HG02981 (cell line): Measurements from ENCODE around the gene PRR23C.
"Not testable (repeated sequence)": the region's sequence is repeated elsewhere in the genome, so short reads cannot be mapped to it uniquely, and the experiment has no call there.

Experiments used
- ATAC-seq: cut with Tn5 transposase; IDR thresholded peaks from one replicate; pipeline ENCODE4 v1.9.1; 2021; ENCODE audit warnings: mild to moderate bottlenecking, moderate library complexity; ENCODE audit not compliant: unreplicated experiment

Gene PRR23C

DNA sequence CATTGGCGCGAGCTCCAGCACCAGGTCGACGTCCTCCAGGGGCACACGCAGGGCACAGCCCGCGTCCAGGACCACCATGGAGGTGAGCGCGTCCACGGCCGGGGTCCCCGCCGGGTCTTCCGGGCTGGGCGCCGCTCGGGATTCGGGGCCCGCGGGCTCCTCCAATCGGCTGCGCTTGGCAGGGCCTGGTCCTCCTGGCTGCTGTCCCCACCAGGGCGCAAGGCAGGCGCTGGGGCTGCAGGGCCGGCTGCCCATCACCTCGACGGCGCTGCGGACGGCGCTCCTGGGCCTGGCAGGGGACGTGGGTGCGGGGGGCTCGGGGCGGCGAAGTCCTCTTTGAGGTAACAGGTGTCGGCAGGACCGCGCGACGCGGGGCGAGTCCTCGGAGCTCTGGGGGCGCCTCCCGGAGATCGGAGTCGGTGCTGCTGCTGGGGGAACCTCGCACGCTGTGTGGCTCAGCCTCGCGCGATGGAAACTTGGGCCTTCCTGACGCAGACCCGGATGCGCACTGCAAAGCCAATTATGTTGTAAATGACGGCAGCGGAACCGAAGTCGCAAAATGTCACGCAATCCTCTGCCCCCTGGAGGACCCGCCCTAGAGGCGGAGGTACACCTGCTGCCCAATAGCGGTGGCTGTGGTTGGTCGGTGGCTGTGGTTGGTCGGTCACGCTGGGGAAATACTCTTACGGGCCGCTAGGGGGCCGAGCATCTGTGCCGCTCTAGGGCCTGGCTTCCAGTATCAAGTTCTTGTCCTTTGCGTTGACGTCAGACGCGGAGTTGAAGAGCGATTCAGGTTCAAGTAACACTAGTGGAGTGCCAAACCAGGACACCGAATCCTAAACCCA, at the start of gene PRR23C:
PRR23C (minus strand) TSS at position 527 of the 845 bp plus-strand sequence; CDS start at position 255, 272 bp downstream.
- ATAC-seq = no peak

DNA sequence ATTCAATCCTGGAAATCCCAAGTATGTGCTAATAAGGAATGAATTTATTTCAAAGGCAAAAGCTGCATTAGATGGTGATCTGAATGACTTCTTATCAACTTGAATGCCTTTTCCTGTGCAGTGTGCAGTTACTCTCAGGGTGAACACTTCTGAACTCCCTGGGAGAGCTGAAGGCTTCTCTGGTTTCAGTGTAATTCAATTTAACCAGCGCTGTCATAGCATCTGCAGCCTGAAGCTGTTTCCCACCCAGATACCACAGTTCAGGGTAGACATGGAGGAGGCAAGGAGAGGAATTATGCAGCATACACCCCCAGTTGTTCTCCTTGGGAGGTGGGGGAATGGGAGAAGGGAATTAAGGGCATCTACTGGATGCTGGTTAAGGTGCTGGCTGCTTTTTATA, 49.1 kb upstream of the PRR23C start:
- ATAC-seq = no peak

DNA sequence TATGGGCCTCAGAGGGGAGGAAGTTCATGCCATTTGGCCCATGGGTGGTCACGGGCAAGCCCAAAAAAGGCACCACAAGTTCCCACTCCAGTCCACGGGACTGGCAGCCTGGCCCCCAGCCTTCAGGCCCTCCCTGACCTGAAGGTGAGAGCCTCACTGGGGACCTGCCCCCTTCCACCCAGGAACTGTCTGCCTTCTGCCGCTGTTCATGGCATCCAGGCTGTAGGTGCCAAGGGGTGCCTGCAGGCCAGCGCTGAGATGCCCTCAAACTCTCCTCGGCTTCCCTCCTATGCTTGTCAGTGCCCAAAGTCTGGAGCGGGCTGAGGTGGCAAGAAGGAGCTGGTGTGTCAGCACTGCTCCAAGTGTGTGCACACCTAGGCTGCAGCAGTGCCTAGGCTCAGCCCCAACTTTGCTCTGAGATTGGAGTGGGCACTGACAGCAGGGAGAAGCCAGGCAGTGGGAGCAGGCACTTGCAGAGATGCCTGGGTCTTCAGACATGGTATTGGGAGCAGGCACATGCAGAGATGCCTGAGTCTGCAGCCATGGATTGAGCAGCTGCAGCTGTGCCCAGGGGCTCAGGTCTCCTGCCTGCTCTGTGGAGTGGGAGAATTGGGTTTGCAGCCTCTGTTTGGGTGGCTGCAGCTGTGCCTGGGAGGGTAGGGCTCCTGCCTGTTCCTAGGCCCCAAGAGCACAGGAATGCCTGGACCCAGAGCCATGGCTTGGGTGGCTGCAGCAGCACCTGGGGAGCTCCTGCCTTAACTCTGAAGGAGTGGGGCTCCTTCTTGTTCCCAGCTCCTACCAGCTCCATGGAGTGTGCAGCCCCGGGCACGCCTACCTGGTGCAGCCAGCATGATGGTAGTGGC, 44.0 kb upstream of the PRR23C start:
- no peak for ATAC-seq

DNA sequence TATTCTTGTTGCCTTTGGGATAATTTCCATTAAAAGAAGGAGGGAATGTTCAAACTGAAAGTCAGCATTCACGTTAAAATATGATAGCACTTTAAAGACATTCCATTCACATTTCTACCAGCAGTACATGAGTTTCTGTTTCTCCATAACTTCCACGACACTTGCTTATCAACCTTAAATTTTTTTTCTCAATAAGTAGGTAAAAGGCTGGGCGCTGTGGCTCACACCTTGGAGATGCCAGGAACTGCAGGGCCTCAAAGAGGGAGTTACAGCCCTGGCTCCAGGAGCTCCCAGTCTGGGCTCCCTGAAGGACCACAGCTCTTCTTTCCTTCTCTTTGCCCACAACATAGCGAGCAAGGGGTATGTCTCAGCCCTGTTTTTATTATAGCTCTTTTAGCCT, 42.9 kb upstream of the PRR23C start:
- ATAC-seq = no peak

DNA sequence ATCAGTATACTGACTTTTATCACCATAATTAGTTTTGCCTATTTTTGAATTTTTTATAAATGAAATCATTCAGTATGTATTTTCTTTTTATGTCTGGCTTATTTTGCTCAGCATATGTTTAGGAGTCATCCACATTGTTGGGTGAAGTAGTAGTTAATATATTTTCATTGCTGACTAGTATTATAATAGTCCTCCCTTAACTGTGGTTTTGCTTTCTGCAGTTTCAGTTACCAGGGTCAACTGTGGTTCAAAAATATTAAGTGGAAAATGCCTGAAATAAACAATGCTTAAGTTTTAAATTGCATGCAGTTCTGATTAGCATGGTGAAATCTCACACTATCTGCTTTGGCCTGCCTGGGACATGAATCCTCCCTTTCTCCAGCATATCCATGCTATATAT, 39.5 kb upstream of the PRR23C start:
- ATAC-seq = no peak

DNA sequence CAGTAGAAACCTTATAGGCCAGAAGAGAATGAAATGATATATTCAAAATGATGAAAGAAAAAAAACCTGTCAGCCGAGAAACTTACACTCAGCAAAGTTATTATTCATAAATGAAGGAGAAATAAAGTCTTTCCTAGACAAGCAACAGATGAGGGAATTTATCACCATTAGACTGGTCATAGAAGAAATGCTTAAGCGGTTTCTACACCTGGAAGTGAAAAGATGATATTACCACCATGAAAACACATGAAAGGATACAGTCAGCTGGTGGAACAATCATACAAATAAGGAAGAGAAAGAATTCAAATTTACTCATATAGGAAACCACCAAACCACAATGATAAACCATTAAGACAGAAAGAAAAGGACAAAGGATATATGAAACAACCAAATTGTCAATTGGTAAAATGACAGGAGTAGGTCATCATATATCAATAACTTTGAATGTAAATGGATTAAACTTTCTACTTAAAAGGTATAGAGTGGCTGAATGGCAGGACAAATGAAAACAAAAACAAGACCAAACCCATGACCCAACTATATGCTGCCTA, 29.9 kb upstream of the PRR23C start:
- no peak for ATAC-seq

DNA sequence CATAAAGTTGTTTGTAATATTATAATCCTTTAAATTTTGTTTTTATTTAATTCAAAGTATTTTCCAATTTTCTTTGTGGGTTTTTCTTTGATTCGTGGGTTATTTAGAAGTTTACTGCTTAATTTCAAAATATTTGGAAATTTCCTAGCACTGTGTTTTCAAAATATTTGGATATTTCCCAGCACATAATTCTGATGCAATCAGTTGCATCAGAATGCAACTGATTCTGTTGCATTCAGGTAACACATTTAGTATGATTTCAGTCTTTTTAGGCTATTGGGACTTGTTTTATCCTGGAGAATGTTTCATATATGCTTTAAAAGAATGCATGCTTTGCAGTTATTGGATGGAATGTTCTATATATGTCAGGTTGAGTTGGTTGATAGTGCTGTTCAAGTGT, 18.2 kb upstream of the PRR23C start:
- no peak for ATAC-seq

DNA sequence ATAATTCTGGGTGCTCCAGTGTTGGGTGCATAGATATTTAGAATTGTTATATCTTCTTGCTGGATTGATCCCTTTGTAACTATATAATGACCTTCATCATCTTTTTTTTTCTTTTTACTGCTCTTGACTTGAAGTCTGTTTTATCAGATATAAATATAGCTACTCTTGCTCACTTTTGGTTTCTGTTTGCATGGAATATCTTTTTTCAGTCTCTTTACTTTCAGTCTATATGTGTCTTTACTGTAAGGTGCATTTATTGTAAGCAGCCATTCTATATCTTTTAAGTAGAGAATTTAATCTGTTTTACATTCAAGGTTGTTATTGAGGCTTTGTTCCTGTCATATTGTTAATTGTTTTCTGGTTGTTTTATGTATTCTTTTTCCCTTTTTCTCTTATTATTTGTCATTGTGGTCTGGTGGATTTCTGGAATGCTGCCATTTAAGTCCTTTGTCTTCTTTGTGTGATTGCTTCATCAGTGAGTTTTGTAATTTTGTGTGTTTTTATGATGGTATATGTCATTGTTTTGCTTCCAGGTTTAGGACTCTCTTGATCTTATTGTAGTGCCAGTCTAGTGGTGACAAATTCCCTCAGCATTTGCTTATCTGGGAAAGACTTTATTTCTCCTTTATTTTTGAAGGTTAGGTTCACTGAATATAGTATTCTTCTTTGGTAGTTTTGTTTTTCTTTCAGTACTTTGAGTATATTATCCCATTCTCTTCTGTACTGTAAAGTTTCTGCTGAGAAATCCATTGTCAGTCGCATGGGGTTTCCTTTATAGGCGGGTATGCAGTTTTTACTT, 8.3 kb upstream of the PRR23C start:
- no peak for ATAC-seq

DNA sequence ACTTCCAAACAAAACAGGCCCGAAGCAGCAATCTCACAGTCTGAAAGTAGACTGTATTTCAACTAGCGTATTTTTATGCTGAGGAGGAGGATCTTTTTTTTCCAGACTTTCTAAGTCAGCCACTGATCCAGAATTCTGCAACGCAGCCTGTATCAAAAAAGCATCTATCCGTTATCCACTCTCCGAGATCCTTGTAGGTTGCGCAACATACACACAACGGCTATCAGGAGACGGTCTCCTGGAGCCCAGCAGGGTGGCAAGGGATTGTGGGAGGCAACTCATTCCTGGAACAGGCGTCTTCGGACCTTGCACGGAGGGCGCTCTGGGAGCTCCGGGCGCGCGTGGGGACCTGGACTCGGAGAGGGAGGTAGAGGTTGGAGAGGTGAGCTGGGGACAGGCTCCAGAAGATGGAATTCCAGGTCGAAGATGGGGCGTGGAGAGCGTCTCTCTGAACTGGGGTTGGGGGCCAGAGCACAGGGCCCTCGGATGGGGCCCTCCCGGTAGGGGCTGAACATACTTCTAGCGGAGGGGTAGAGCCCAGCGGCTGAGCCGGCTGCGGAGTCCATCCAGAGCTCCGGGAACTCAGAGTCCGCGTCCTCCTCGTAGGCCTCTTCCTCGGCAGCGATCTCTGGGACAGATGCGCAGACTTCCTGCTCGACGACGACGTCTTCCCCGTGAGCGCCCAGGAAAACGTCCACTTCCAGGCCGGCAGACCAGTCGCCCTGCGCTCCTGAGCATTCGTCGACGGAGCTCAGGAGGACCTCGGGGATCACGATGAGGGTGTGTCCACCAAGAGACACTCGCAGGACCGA, 932 bp downstream of the PRR23C start:
- ATAC-seq = no peak

DNA sequence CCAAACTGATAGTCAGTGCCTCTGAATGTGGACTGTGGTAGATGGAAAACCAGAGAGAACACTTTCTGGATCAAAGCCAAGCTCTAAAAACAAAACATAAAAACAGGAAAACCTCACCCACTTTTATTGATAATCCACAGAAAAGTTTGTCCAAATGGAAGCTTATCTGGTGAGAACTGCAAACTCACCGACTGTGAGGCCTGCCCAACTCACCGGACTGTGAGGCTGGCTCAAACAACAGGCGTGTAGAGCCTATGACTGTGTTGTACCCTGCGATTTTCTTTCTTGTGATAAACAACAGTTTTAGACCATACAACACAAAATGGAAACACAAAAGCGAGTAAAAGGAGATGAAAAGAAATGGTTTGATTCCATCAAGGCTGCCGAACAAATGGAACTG, 7.2 kb downstream of the PRR23C start:
- ATAC-seq = no peak

DNA sequence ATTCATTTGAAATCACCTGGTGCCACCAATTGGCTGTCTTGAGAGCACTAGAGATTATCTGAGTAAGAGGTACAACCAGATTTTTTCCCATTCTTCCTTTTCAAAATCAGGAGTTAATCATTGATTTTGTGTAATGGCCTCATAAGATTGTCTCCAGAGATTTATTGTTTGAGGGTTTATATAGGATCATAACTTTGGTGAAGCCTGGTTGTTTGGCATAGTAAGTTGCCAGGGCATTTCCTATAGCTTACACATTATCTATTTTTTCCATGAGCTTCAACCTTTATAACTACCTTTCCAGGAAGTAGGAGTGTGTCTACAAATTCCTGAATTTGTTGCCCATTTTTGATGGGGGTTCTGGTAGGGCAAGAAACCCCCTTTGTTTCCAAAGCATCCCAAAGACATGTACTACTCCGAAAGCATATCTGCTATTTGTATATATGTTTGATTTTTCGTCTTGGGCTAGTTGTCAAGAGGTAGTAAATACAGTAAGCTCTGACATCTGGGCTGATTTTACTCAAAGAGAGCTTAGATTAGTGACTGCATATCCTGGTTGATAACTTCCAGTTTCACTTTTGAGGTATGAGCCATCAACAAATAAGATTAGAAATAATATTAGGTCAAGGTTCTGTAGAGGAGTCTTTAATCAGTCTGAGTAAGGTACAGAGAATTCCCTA, 12.2 kb downstream of the PRR23C start:
- no peak for ATAC-seq

DNA sequence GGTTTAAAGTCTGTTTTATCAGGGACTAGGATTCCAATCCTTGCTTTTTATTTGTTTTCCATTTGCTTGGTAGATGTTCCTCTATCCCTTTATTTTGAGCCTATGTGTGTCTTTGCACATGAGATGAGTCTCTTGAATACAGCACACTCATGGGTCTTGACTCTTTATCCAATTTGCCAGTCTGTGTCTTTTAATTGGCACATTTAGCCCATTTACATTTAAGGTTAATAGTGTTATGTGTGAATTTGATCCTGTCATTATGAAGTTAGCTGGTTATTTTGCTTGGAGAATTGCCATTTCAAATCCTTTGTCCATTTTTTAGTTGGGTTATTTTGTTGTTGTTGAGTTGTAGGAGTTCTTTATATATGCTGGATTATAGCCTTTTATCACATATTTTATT, 14.1 kb downstream of the PRR23C start:
- ATAC-seq = not testable (repeated sequence)

DNA sequence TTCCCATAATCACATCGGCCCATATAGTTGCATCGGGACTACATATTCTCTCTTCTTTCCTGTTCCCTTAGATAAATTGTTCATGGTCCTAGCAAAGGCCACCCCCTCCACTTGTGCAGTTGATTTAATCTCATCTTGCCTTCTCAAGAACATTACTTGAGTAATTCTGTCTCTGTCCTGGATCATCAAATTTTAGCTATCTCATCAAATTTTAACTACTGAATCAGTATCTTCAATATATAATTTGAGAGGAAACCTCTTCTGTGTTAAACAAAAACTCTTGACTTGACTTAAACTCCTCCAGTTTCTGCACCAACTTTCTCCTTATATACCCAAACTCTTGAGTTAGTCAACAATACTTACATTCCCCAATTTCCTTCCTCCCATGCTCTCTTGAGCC, 19.7 kb downstream of the PRR23C start:
- ATAC-seq = no peak

DNA sequence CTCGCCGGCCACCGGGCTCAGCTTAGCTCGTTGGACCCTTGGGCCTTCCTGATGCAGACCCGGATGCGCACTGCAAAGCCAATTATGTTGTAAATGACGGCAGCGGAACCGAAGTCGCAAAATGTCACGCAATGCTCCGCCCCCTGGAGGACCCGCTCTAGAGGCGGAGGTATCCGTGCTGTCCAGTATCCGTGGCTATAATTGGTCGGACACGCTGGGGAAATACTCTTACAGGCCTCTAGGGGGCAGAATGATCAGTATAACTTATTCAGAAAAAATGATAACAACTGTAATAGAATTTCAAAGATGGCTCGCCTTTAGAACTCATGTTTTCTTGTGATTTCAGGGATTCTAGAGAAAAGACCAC, 23.8 kb downstream of the PRR23C start, which contains the start of gene PRR23B:
PRR23B (minus strand) TSS at position 59 of the 367 bp plus-strand sequence. CDS start 265 bp downstream, outside the sequence.
- ATAC-seq = no peak

DNA sequence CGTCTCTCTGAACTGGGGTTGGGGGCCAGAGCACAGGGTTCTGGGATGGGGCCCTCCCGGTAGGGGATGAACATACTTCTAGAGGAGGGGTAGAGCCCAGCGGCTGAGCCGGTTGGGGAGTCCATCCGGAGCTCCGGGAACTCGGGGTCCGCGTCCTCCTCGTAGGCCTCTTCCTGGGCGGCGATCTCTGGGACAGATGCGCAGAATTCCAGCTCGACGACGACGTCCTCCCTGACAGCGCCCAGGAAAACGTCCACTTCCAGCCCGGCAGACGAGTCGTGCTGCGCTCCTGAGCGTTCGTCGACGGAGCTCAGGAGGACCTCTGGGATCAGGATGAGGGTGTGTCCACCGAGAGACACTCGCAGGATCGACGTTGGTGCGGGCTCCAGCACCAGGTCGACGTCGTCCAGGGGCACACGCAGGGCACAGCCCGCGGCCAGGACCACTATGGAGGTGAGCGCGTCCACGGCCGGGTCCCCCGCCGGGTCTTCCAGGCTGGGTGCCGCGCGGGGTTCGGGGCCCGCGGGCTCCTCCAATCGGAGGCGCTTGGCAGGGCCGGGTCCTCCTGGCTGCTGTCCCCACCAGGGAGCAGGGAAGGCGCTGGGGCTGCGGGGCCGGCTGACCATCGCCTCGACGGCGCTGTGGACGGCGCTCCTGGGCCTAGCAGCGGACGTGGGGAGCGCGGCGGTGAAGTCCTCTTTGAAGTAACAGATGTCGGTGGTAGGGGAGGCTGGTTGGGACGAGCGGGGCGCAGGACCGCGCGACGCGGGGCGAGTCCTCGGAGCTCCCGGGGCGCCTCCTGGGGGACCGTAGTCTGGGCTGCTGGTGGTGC, 24.4 kb downstream of the PRR23C start:
- ATAC-seq = no peak

DNA sequence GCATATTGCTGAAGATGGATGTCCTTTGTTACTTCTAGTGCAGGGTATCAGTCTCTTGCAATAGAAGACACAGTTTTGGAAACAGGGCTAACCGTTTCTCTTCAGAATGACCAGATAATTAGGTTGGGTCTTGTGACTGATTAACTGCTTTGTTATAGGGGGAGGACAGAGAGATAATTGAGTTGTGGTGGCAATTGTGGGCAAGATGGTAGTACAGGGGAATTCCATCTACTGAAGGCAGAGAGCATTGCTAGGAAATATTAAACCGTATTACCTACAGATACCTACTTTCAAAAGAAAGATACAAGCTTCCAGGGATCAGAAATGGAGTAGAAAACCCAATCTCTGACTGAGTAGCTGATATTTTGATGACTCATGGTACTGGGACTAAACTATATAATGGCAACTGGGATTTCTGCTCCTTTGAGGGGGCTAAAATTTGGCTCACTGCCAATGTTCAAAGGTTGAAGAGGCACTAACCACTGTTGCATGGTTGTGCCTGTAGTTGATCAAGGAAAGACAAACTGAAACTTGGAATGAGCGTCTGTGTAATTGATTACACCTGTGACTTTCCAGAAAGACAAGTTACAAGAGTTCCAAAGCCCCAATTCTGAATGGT, 28.2 kb downstream of the PRR23C start:
- ATAC-seq = no peak

DNA sequence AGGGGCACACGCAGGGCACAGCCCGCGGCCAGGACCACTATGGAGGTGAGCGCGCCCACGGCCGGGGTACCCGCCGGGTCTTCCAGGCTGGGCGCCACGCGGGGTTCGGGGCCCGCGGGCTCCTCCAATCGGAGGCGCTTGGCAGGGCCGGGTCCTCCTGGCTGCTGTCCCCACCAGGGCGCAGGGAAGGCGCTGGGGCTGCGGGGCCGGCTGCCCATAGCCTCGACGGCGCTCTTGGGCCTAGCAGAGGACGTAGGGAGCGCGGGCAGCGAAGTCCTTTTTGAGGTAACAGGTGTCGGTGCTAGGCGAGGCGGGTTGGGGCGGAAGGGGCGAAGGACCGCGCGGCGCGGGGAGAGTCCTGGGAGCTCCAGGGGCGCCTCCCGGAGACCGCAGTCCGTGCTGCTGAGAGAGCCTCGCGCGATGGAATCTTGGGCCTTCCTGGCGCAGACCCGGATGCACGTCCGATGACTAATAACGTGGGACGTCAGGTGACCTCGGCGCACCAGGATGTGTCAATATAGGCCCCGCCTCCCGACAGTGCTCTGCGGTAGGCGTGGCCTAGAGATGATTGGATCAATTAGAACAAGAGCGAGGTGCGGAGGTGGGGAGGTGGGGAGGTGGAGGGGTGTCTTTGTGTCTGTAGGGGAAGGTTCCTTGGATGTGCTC, 38.5 kb downstream of the PRR23C start, which contains the start of gene PRR23A:
PRR23A (minus strand) TSS at position 218 of the 666 bp plus-strand sequence; CDS start at position 218, 0 bp downstream.
- no peak for ATAC-seq
